HEK293T (cell line): ENCODE data around the gene QSOX1.

Experiments
- CTCF ChIA-PET: fragments of 350-600 bp; formaldehyde crosslinking; extraction: SDS; loops from one replicate; lab custom pipeline; 2021; ENCODE audit warnings: antibody characterized with exemption, inconsistent platforms; lab: Yijun Ruan, JAX
- POLR2A ChIA-PET: fragments of 350-600 bp; formaldehyde crosslinking; extraction: SDS; loops from one replicate; lab custom pipeline; 2020; ENCODE audit warnings: antibody characterized with exemption, inconsistent platforms; lab: Yijun Ruan, JAX
- DNase-seq: peaks from one replicate; pipeline ENCODE4 v3.0.0; 2012; ENCODE audit warnings: mixed read lengths; ENCODE audit errors: extremely low spot score
- ARNT ChIP-seq: fragments of 450-650 bp; IDR thresholded peaks from 2 replicates; pipeline ENCODE4 v1.6.1; 2017; ENCODE audit warnings: mild to moderate bottlenecking
- BHLHE40 ChIP-seq: fragments of 450-650 bp; IDR thresholded peaks from 2 replicates; pipeline ENCODE4 v1.6.1; 2016; ENCODE audit warnings: mild to moderate bottlenecking, moderate library complexity, borderline replicate concordance
- CTBP1 ChIP-seq: fragments of 450-650 bp; IDR thresholded peaks from 2 replicates; pipeline ENCODE4 v1.6.1; 2016; ENCODE audit warnings: borderline replicate concordance
- ELF4 ChIP-seq: fragments of 450-650 bp; IDR thresholded peaks from 2 replicates; pipeline ENCODE4 v1.6.1; 2017; ENCODE audit warnings: antibody characterized with exemption
- FOXA1 ChIP-seq: fragments of 450-650 bp; IDR thresholded peaks from 2 replicates; pipeline ENCODE4 v1.6.1; 2016; ENCODE audit warnings: mild to moderate bottlenecking
- FOXK2 ChIP-seq: fragments of 450-650 bp; IDR thresholded peaks from 2 replicates; pipeline ENCODE4 v1.6.1; 2016; ENCODE audit warnings: mild to moderate bottlenecking
- FOXM1 ChIP-seq: fragments of 450-650 bp; IDR thresholded peaks from 2 replicates; pipeline ENCODE4 v1.6.1; 2017; ENCODE audit warnings: mild to moderate bottlenecking, borderline replicate concordance
- HDGF ChIP-seq: fragments of 450-650 bp; IDR thresholded peaks from 2 replicates; pipeline ENCODE4 v1.6.1; 2017; ENCODE audit warnings: antibody characterized with exemption, borderline replicate concordance
- L3MBTL2 ChIP-seq: fragments of 450-650 bp; conservative IDR thresholded peaks from 2 replicates; pipeline ENCODE4 v1.6.1; 2016; ENCODE audit warnings: mild to moderate bottlenecking
- LEF1 ChIP-seq: fragments of 450-650 bp; IDR thresholded peaks from 2 replicates; pipeline ENCODE4 v1.6.1; 2017; ENCODE audit warnings: mild to moderate bottlenecking, borderline replicate concordance
- NFRKB ChIP-seq: fragments of 450-650 bp; IDR thresholded peaks from 2 replicates; pipeline ENCODE4 v1.6.1; 2016; ENCODE audit warnings: mild to moderate bottlenecking, moderate library complexity
- SP1 ChIP-seq: fragments of 450-650 bp; IDR thresholded peaks from 2 replicates; pipeline ENCODE4 v1.6.1; 2017
- SUZ12 ChIP-seq: fragments of 450-650 bp; IDR thresholded peaks from 2 replicates; pipeline ENCODE4 v1.6.1; 2016; ENCODE audit warnings: mild to moderate bottlenecking
- TARDBP ChIP-seq: fragments of 450-650 bp; IDR thresholded peaks from 2 replicates; pipeline ENCODE4 v1.6.1; 2016
- ZNF384 ChIP-seq: fragments of 450-650 bp; IDR thresholded peaks from 2 replicates; pipeline ENCODE4 v1.6.1; 2016
- TF ChIP-seq, protein P1 (sequence below): fragments of 450-650 bp; IDR thresholded peaks from 2 replicates; pipeline ENCODE4 v1.6.1; 2016

The QSOX1 gene

DNA sequence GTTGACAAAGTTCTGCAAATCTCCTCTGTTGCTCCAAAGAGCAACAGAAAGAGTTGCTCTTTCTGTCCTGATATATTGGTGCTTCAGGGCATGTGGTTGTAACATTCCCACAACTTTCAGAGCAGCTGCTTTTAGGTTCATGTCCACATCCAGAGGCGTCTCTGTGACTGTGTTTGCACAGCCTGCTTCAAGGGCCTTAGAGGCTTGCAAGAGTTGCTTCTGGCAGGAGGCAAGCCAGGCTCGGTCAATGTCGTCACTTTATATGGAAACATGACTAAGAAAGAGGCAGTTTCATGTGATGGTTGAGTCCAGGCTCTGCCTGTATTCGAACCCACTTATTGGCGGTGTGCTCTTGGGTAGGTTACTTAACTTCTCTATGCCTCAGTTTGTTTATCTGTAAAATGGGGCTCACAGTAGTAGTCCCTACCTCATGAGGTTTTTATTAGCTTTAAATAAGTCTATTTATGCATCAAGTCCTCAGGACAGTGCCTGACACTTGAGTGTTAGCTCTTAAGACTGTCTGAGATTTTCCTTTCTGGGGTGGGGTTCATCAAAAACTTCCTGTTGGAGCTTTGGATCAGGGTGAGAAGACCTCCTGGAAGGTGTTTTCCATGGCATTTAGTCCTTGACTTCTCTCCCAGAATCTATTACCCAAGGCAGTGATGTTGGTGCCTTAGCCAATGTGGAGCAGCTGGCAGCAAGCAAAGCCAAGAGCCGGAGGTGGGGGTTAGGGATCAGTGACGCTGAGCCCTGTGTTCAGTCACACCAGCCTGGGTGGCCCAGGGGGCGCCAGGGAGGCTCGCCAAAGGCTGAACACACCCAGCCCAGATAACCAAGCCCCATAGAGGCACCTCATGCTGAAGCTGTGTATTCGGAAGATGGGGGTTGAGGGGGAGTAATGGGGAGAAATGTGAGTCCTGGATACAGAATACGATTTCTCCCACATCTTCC is 94.3 kb downstream of the QSOX1 start:
- ChIA-PET POLR2A (no interaction called here), CTCF (interaction anchor here (0.6 to 1.3 kb wide), 3 partner anchors 14 to 233 kb away, joined by 3 to 4 read pairs (median 3); no protein-coding TSS in a partner anchor)
- TF ChIP-seq FOXK2 (no peak), SUZ12 (no peak), ZNF384 (no peak), HDGF (no peak), FOXM1 (no peak), FOXA1 (no peak), SP1 (no peak), ARNT (no peak), CTBP1 (no peak), L3MBTL2 (no peak), BHLHE40 (no peak), LEF1 (no peak), TARDBP (no peak)
- peak; percentile 50 for DNase-seq

DNA sequence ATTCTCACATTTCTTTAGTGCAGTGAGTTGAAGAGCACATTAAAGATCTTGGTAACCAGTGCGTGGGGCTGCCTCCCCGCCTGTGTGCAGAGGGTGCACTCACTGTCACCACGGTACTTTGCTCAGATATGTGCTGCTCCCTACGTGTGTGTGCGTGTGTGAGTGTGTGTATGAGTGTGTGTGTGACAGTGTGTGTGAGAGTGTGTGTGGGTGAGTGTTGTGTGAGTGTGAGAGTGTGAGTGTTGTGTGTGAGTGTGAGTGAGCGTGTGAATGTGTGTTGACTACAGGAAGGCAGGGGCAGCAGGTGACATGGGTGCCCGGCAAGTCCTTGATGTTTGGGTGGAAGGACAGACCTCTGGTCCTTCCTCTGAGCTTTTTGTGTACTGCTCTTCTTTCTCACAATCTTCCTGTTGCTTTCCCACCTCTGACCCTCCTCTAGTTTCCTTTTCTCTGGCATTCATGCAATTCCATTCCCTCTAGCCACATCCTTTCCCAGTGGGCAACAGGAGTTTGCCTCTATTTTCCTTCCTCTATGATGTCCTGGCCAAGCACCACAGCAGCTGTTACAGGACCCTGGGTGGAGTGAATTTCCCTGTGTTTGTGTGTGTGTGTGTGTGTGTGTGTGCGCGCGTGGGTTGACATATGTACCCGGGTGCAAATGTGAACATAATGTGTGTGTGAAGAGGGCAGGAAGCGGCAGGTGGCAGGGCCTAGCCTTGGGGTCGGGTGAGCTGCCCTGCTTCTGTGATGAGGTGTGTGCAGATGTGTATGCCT is 95.2 kb downstream of the QSOX1 start:
- DNase-seq = no peak
- ChIA-PET POLR2A (no interaction called here), CTCF (interaction anchor here (0.6 kb wide), 1 partner anchor 232 kb away, joined by 3 read pairs; no protein-coding TSS in a partner anchor)
- TF ChIP-seq LEF1 (no peak), FOXA1 (no peak), BHLHE40 (no peak)

DNA sequence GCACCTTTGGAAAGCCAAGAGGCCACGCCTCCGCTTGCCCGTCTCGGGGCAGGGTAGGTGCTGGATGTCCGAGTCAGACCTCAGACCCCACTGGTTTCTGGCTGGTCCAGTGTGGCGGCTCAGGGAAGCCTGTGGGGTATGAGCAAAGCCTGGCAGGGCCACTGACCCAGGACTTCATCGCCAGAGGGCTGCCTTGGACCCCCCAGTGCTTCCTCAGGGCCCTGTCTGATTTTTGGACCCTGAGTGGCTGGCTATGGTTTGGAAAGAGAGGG is 95.8 kb downstream of the QSOX1 start:
- ChIA-PET CTCF (no interaction called here), POLR2A (no interaction called here)
- TF ChIP-seq TARDBP = no peak
- no peak for TF ChIP-seq ZNF384
- no peak for TF ChIP-seq FOXA1
- no peak for DNase-seq

DNA sequence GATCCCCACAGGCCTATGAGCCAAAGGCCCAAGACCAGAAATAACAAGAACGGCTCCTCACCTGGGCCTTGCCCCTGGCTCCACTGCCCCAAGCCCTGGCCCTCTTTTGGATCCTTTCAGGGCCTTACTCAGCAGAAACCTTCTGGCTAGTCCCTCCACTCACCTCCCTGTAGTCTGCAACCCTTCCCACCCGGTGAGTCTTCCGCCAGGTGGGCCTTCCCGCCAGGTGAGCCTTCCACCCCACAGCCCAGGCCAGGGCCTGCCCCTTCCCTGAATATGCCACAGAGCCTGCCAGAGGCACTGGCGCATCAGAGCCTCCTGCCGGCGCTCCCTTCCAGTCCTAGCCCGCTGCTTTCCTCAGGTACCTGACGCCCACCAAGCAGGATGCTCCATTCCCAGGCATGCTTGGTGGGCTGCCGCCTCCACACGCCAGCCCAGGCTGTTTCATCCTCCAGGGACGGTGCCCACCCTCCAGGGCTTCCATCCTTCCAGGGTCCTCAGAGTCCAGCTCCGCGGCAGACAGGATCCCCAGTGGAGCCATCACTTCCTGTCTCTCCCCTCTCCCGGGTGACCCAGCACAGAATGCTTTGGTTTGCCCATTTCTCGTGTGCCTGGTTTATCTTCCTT is 96.3 kb downstream of the QSOX1 start:
- CTCF ChIA-PET = interaction anchor here (0.7 kb wide), 1 partner anchor 97 kb away, joined by 3 read pairs; no protein-coding TSS in a partner anchor
- DNase-seq = no peak
- POLR2A ChIA-PET = no interaction called here
- no peak for TF ChIP-seq TARDBP
- no peak for TF ChIP-seq ARNT
- TF ChIP-seq SP1 = no peak
- no peak for TF ChIP-seq HDGF
- TF ChIP-seq FOXA1 = no peak

DNA sequence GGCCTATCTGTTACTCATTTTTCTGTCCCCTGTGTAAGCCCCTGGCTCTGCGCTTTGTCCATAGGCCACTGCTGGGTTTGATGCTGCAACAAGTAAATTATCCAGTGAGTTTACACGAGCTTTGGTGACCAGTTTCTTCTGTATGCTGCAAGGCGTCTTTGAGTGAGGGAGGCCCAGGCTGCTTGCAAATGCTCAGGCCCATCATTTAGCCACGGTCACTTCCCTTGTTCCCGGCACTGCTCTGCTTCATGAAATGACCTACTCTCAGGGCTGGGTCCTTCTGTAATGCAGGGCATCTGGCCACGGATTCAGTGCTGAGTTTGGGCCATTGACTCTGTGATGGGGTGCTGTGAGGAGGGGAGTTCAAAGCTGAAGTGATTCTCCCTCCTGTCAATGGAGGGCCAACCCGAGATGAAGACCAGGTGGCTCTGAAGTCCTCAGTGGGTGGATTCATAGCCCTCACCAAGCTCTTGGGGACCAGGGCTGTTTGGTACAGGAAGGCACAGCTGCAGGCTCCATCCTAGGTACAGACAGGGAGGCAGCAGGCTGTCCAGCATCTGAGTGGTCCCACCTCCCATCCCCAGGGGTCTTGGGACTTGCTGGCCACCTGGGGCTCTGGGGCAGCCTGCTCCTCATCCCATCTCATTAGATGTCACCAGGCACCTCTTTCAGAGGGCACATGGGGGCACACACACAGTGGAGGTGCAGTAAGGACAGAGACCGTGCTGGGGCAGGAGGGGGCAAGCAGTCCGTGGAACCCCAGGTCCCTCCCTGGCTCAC is 97.0 kb downstream of the QSOX1 start:
- CTCF ChIA-PET = interaction anchor here (0.7 to 2.5 kb wide), 4 partner anchors 10 to 97 kb away, joined by 3 to 13 read pairs (median 6); no protein-coding TSS in a partner anchor
- TF ChIP-seq SP1 (no peak), ZNF384 (no peak), FOXM1 (no peak), ELF4 (no peak), SUZ12 (no peak), NFRKB (no peak), CTBP1 (no peak), FOXA1 (no peak)
- no peak for DNase-seq
- POLR2A ChIA-PET = no interaction called here

DNA sequence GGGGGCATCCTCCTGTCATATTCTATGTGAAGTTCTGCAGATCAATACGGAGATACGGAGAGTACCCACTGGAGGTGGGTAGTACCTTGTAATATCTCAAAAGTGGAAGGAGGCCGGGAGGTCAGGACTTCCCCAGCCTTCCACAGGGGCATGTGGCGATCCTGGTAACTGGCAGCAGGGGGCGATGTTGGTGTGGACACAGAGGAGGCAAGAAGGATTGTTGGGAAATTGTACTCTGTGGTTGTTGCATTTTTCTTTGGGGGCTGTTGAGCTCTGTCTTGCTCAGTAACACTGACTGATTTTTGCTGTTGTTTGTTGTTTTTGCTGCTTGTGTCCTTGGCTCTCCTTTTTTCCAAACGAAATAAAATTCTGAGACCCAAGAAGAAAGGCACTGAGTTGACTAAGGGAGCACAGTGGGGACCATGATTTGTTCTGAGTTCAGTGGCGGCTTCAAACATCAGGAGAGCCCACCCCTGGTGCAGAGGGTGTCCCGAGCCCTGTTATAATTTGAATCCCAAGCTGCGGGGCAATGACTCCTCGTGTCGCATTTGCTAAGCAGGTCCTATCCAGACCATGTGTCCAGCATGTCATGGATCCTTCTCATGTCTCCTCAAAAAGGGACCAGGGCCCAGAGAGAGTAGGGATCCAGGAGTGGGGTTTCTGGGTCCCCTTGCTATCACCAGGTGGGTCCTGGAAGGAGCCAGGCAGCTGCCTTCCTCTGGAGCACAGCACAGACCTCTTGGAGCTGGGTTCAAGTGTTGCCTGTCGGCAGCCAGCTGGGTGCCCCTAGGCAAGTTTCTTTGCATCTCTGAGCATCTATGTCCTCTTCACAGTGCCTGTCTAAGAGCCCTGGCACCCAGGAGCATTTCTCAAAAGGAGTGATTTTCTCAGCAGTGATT is 98.2 kb downstream of the QSOX1 start:
- ChIA-PET POLR2A (no interaction called here), CTCF (interaction anchor here (0.6 to 2.5 kb wide), 11 partner anchors 9 to 620 kb away, joined by 3 to 13 read pairs (median 3); no protein-coding TSS in a partner anchor)
- TF ChIP-seq BHLHE40 (no peak), FOXK2 (no peak), SUZ12 (no peak), ZNF384 (no peak), FOXM1 (no peak)
- TF ChIP-seq, protein P1, sequence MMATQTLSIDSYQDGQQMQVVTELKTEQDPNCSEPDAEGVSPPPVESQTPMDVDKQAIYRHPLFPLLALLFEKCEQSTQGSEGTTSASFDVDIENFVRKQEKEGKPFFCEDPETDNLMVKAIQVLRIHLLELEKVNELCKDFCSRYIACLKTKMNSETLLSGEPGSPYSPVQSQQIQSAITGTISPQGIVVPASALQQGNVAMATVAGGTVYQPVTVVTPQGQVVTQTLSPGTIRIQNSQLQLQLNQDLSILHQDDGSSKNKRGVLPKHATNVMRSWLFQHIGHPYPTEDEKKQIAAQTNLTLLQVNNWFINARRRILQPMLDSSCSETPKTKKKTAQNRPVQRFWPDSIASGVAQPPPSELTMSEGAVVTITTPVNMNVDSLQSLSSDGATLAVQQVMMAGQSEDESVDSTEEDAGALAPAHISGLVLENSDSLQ = no peak
- DNase-seq = peak; percentile 83
